ENCODE data around the gene BAG3.

DNA sequence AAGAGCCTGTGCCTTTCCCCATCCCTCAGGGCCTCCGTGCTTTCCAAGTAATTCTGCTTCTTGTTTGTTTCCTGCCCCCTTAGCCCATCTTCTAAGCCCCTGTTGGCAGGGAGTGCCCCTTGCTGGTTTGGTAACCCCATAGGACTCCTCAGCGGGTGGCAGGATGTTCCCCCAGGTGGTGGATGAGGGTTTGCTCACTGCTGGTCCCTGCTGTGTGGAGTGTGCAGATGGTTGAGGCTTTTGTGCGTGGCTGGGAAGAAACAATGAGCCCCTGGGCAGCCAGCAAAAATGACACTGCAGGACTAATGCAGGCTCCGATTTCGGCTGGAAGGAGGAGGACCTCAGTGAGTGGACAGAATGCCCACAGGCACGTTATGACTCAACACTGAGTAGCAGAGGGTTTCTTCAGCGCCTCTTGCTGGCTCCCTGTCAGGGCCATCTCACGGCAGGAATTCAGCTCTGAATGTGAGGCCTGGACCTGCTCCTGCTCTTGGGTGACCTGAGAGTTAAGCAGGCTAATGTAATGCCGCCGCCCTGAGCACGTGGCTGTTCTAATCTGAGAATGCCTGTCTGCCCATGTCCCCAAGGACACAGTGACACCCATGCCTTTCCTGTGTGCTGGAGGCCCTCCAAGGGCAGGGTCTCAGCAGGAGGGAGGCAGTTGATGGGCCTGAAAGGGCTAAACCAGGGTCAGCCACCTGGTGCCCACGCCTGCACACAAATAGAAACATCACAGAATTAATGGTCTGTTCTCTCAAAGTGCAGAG lies 16.6 kb downstream of the BAG3 start:
- TF ChIP-seq, protein P1, sequence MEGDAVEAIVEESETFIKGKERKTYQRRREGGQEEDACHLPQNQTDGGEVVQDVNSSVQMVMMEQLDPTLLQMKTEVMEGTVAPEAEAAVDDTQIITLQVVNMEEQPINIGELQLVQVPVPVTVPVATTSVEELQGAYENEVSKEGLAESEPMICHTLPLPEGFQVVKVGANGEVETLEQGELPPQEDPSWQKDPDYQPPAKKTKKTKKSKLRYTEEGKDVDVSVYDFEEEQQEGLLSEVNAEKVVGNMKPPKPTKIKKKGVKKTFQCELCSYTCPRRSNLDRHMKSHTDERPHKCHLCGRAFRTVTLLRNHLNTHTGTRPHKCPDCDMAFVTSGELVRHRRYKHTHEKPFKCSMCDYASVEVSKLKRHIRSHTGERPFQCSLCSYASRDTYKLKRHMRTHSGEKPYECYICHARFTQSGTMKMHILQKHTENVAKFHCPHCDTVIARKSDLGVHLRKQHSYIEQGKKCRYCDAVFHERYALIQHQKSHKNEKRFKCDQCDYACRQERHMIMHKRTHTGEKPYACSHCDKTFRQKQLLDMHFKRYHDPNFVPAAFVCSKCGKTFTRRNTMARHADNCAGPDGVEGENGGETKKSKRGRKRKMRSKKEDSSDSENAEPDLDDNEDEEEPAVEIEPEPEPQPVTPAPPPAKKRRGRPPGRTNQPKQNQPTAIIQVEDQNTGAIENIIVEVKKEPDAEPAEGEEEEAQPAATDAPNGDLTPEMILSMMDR (IDR thresholded peaks at IDR 0.05 in 2 of 3, conservative IDR thresholded peaks at IDR 0.05 in 1 of 3; ENCODE audit: borderline replicate concordance in 1 of 3, insufficient read depth in 1 of 3, low read depth in 2 of 3, low read length in 2 of 3), result no peak; a peak in 1 of 6 replicates
- TF ChIP-seq EZH2 (IDR thresholded peaks at IDR 0.05), result no peak
- peak; percentile 92 for TF ChIP-seq JUND (IDR thresholded peaks at IDR 0.05)
- TF ChIP-seq MAX (IDR thresholded peaks at IDR 0.05), result peak; percentile 99
- TF ChIP-seq, protein P2, sequence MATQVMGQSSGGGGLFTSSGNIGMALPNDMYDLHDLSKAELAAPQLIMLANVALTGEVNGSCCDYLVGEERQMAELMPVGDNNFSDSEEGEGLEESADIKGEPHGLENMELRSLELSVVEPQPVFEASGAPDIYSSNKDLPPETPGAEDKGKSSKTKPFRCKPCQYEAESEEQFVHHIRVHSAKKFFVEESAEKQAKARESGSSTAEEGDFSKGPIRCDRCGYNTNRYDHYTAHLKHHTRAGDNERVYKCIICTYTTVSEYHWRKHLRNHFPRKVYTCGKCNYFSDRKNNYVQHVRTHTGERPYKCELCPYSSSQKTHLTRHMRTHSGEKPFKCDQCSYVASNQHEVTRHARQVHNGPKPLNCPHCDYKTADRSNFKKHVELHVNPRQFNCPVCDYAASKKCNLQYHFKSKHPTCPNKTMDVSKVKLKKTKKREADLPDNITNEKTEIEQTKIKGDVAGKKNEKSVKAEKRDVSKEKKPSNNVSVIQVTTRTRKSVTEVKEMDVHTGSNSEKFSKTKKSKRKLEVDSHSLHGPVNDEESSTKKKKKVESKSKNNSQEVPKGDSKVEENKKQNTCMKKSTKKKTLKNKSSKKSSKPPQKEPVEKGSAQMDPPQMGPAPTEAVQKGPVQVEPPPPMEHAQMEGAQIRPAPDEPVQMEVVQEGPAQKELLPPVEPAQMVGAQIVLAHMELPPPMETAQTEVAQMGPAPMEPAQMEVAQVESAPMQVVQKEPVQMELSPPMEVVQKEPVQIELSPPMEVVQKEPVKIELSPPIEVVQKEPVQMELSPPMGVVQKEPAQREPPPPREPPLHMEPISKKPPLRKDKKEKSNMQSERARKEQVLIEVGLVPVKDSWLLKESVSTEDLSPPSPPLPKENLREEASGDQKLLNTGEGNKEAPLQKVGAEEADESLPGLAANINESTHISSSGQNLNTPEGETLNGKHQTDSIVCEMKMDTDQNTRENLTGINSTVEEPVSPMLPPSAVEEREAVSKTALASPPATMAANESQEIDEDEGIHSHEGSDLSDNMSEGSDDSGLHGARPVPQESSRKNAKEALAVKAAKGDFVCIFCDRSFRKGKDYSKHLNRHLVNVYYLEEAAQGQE (IDR thresholded peaks at IDR 0.05; ENCODE audit: low read depth), result no peak
- peak; percentile 88; the same call in 1 of the 2 replicates for TF ChIP-seq SIN3A (IDR thresholded peaks at IDR 0.05; ENCODE audit: low read depth)
- TF ChIP-seq RAD21 (IDR thresholded peaks at IDR 0.05; ENCODE audit: low read depth), result peak; percentile 48
- TF ChIP-seq POLR2A (IDR thresholded peaks at IDR 0.05; ENCODE audit: borderline replicate concordance, extremely low read depth, insufficient read depth, insufficient read length), result no peak
- peak; percentile 65; the same call in 1 of the 2 replicates for TF ChIP-seq POLR2AphosphoS5 (IDR thresholded peaks at IDR 0.05; ENCODE audit: low read depth, low read length)
